Cardiac muscle cell (in vitro differentiated cells and primary cell): ENCODE results near the gene RAB40B. TPM values are rescaled to one million over a fixed set of nuclear protein-coding genes. Genes with fewer than 3 reads are reported as not detected.

Experiments
- DNase-seq, 2 donors: peaks; one replicate each; pipeline versions ENCODE4 v3.0.0 to v3.0.0-alpha.2; 2010 to 2017; ENCODE audit warnings: low read depth in 1 of 2, low spot score in 1 of 2
- H3K27ac ChIP-seq: fragments of 200-600 bp; sonication (generic); 2 replicates; pipeline ENCODE4 v1.5.1; 2016
- H3K27me3 ChIP-seq: fragments of 200-600 bp; sonication (generic); 2 replicates; pipeline ENCODE4 v1.6.0; 2016; ENCODE audit warnings: control low read depth
- H3K36me3 ChIP-seq: fragments of 200-600 bp; sonication (generic); 2 replicates; pipeline ENCODE4 v1.5.1; 2016; ENCODE audit warnings: control low read depth
- H3K4me1 ChIP-seq: fragments of 200-600 bp; sonication (generic); 2 replicates; pipeline ENCODE4 v1.8.1; 2017; ENCODE audit warnings: low read depth, mild to moderate bottlenecking, mixed run types
- H3K4me3 ChIP-seq: fragments of 200-600 bp; sonication (generic); 2 replicates; pipeline ENCODE4 v1.5.1; 2016; ENCODE audit warnings: mild to moderate bottlenecking
- H3K9me3 ChIP-seq: fragments of 200-600 bp; sonication (generic); 2 replicates; pipeline ENCODE4 v1.5.1; 2017; ENCODE audit warnings: low read depth, mild to moderate bottlenecking, control low read depth
- CTCF ChIP-seq: IDR thresholded peaks from 2 replicates; pipeline ENCODE4 v1.5.1; 2012; ENCODE audit warnings: low read depth, mild to moderate bottlenecking, low read length
- polyA plus RNA-seq: library from polyadenylated mRNA; unstranded; fragments of >200 nt; fragmentation: Nextera tagmentation; extraction: Ambion mirVana; gene quantifications from 2 replicates; pipeline ENCODE4 v1.2.1, GENCODE V29; 2016
- total RNA-seq: library from RNA; depleted of rRNA; stranded (reverse); fragments of >200 nt; gene quantifications from 2 replicates; pipeline ENCODE4 v1.2.3, GENCODE V29; 2016

The RAB40B gene
- total and polyA plus RNA-seq, 2 experiments from 2014 or later, result 28.9 to 29.7 TPM

GRCh38 chr17:82703036-82703745 is 4.7 kb upstream of the RAB40B start:
- no peaks in the 10 kb centered on the region for H3K4me1 ChIP-seq
- no peak for DNase-seq
- no peaks in the 10 kb centered on the region for H3K9me3 ChIP-seq
- no peak overlapping the region for H3K4me3 ChIP-seq
- H3K36me3 ChIP-seq, result no peaks in the 10 kb centered on the region
- peaks cover 10% of the 10 kb centered on the region for H3K27me3 ChIP-seq
- no peak overlapping the region for H3K27ac ChIP-seq
- no peak for TF ChIP-seq CTCF

- Histone ChIP-seq H3K27me3 (peaks cover 17% of the 10 kb centered on the region), H3K36me3 (no peaks in the 10 kb centered on the region), H3K4me3 (no peak overlapping the region), H3K27ac (no peak overlapping the region), H3K9me3 (no peaks in the 10 kb centered on the region), H3K4me1 (no peaks in the 10 kb centered on the region)
- no peak for TF ChIP-seq CTCF
- DNase-seq, result no peak
Measured at GRCh38 chr17:82702231-82702927, 3.9 kb upstream of the RAB40B start.

GRCh38 chr17:82699551-82699950 is 1.1 kb upstream of the RAB40B start:
- TF ChIP-seq CTCF, result no peak
- Histone ChIP-seq H3K27ac (no peak overlapping the region), H3K4me1 (no peaks in the 10 kb centered on the region), H3K9me3 (no peaks in the 10 kb centered on the region), H3K27me3 (peaks cover 33% of the 10 kb centered on the region), H3K4me3 (peak overlapping the region; percentile 53), H3K36me3 (no peaks in the 10 kb centered on the region)
- no peak for DNase-seq

- no peak for TF ChIP-seq CTCF
- Histone ChIP-seq H3K9me3 (no peaks in the 10 kb centered on the region), H3K4me3 (peak overlapping the region; percentile 53), H3K27ac (no peak overlapping the region), H3K27me3 (peaks cover 33% of the 10 kb centered on the region), H3K4me1 (no peaks in the 10 kb centered on the region), H3K36me3 (no peaks in the 10 kb centered on the region)
- no peak for DNase-seq
Measured at GRCh38 chr17:82698974-82699442, 510 bp upstream of the RAB40B start.

GRCh38 chr17:82697808-82698064 is 762 bp downstream of the RAB40B start:
- no peaks in the 10 kb centered on the region for H3K9me3 ChIP-seq
- H3K27ac ChIP-seq, result no peak overlapping the region
- TF ChIP-seq CTCF, result no peak
- H3K27me3 ChIP-seq, result peaks cover 33% of the 10 kb centered on the region
- DNase-seq, result no peak
- H3K4me1 ChIP-seq, result no peaks in the 10 kb centered on the region
- H3K36me3 ChIP-seq, result no peaks in the 10 kb centered on the region
- peak overlapping the region; percentile 85 for H3K4me3 ChIP-seq
